Mesodermal cell (in vitro differentiated cells): Measurements from ENCODE around the gene RADIL.

ENCODE experiments used
- H3K27ac ChIP-seq: 2 replicates; pipeline ENCODE4 v1.7.0; 2013; ENCODE audit warnings: mild to moderate bottlenecking, low read depth, low read length, moderate library complexity; ENCODE audit not compliant: severe bottlenecking
- H3K36me3 ChIP-seq: 2 replicates; pipeline ENCODE4 v1.7.1; 2013; ENCODE audit warnings: mild to moderate bottlenecking, low read length, moderate library complexity; ENCODE audit not compliant: control insufficient read depth, insufficient read depth
- H3K4me1 ChIP-seq: one replicate; pipeline ENCODE4 v1.7.1; 2013; ENCODE audit warnings: mild to moderate bottlenecking, low read length; ENCODE audit not compliant: insufficient read depth, control insufficient read depth, poor library complexity, severe bottlenecking
- H3K4me3 ChIP-seq: 2 replicates; pipeline ENCODE4 v1.7.0; 2013; ENCODE audit warnings: low read length, control low read depth, mild to moderate bottlenecking; ENCODE audit not compliant: insufficient read depth, poor library complexity, severe bottlenecking; ENCODE audit errors: extremely low read depth
- H3K9me3 ChIP-seq: 2 replicates; pipeline ENCODE4 v1.7.1; 2013; ENCODE audit warnings: mild to moderate bottlenecking, low read length, moderate library complexity; ENCODE audit not compliant: control insufficient read depth
- WGBS, 2 experiments: methylation state at CpG; one replicate each; pipeline ENCODE4 v1.1.5; 2013; ENCODE audit warnings: missing lambda C conversion rate in 2 of 2; ENCODE audit not compliant: insufficient coverage in 2 of 2; 5-methylcytosine and 5-hydroxymethylcytosine counted together

RADIL gene

DNA sequence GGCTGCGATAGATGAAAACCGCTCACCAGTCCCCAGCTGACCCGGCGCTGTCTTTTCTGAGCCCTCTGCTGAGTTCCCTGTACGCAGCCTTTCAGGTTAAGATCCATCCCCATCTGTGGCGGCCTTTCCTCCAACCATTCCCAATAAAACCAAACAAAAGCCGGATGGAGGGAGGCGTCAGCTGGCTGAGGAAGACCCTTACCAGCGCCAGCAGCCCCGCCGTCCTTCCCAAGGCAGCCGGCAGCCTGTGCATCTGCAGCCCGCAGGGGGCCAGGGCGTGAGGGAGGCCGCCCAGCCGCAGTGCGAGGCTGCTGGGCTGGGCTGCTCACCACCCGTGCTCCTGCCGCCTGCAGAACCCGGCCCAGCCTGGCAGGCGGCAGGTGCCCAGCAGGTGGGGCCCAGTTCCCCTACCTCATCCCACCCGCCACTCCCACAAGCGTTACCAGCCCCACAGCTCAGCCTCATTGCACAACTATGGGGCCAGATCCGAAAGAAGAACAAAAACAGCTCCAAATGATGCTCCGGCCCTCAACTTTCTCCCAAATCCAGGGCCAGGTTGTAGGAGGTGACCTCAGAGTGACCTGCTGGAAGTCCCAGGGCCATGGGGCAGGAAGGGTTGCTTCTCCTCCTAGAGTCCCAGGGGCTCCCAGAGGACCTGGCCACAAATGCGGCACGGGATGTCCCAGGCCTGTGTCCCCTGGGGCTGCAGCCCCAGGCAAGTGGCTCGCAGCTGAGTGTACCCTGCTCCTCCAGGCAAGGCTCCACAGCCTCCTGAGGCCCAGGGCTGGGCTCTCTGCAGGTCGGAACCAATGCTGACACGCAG is 45.5 kb downstream of the RADIL start:
- WGBS, 2 experiments: 64 to 65% methylated on average over 24 to 26 of the region's 30 CpGs
- no peaks in the 10 kb centered on the region for H3K9me3 ChIP-seq
- H3K27ac ChIP-seq: peak overlapping the region; percentile 23
- peaks cover 3% of the 10 kb centered on the region for H3K36me3 ChIP-seq
- H3K4me3 ChIP-seq: no peak overlapping the region
- no peaks in the 10 kb centered on the region for H3K4me1 ChIP-seq

DNA sequence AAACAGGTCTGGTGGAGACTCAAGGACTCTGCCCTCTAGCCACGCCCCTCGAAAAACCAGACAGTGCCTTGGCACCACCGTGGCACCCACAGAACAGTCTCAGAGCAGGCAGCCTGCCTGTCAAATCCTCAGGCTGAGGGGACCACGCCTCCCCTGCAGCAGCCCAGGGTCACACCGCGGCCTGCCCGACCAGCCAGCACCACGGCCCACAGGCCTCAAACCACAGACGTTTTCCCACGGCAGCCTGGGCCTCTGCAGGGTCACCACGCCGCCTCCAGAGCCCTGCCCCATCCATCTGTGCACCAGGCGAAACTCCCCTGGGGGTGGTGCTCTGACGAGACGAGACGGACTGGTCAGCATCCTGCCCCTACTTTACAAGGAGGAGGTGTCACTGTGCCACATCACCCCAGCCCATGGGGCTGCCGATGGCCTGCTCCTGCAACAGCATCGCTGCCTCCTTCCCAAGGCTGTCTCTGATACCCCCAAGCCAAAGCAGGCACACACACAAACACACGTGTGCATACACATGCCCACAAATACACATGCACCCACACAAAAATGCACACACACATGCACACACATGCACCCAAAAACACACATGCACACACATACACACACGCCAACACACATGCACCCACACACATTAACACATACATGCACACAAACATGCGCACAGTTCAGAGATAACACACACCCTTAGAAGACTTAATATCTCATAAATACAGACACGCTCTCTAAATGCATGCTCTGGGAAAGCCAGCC is 46.3 kb downstream of the RADIL start:
- Histone ChIP-seq H3K27ac (no peak overlapping the region), H3K36me3 (peaks cover 3% of the 10 kb centered on the region), H3K4me1 (no peaks in the 10 kb centered on the region), H3K9me3 (no peaks in the 10 kb centered on the region), H3K4me3 (no peak overlapping the region)
- 86 to 88% methylated on average over 21 of the region's 22 CpGs for WGBS, 2 experiments

DNA sequence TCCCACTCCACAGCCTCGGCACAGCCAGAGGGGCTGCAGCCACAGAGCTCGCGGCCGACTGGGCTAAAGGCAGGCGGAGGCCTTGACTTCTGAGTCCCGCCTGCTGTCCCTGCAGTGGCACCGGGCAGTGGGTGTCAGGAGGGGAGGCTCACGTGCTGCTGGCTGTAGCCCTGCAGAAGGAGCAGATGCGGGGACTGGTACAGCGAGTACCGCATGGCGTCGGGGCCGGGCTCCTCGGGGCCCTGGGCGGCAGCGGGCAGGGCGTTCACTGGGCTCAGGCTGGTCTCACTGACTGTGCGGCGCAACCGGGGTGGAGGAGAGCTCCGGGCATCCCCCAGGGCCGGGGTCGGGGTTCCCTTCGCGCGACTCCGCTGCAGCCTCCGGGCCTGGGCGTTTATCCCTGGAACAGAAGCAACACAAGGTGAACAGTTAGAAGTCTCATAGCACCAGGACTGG is 47.3 kb downstream of the RADIL start:
- no peak overlapping the region for H3K4me3 ChIP-seq
- H3K36me3 ChIP-seq: peaks cover 3% of the 10 kb centered on the region
- 93 to 94% methylated on average over 20 to 30 of the region's 30 CpGs for WGBS, 2 experiments
- no peaks in the 10 kb centered on the region for H3K4me1 ChIP-seq
- no peak overlapping the region for H3K27ac ChIP-seq
- no peaks in the 10 kb centered on the region for H3K9me3 ChIP-seq

DNA sequence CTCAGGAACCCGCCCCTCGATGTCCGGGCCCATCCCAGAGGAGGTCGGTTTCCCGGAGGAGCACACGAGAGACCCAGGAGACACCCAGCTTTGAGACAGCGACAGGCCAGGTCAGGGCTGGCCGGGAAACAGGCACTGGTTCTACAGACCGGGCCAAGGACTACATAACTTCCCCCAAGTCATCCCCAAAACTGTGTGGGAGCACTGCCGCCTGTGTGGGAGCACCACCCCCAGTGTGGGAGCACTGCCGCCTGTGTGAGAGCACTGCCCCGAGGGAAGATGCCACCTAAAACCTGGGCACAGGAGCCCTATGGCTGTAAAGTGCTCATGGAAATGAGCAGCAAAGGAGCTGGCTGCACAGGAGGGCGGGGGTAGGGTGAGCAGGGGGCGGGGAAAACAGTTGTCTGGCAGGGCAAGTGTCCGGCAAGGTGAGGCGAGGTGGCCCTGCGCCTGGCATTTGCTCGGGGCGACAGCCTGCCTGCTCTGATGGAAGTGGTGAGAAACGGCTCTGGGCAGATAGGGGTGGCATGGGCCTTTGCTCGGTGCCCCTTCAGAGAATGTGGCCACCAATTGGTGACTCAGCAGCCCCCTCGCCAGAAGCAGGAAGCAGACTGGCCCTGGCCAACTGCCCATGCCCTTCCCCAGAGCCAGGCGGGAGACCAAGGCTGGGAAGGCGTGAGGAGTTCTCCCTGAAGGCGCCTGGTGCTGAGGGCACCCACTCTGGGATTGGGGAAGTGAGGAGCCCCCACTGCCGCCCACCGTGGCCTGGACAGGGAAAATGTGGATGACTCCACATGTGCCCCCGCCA is 47.9 kb downstream of the RADIL start:
- Histone ChIP-seq H3K36me3 (peaks cover 3% of the 10 kb centered on the region), H3K27ac (no peak overlapping the region), H3K4me3 (no peak overlapping the region), H3K4me1 (no peaks in the 10 kb centered on the region), H3K9me3 (no peaks in the 10 kb centered on the region)
- 93 to 95% methylated on average over 24 to 26 of the region's 28 CpGs for WGBS, 2 experiments

DNA sequence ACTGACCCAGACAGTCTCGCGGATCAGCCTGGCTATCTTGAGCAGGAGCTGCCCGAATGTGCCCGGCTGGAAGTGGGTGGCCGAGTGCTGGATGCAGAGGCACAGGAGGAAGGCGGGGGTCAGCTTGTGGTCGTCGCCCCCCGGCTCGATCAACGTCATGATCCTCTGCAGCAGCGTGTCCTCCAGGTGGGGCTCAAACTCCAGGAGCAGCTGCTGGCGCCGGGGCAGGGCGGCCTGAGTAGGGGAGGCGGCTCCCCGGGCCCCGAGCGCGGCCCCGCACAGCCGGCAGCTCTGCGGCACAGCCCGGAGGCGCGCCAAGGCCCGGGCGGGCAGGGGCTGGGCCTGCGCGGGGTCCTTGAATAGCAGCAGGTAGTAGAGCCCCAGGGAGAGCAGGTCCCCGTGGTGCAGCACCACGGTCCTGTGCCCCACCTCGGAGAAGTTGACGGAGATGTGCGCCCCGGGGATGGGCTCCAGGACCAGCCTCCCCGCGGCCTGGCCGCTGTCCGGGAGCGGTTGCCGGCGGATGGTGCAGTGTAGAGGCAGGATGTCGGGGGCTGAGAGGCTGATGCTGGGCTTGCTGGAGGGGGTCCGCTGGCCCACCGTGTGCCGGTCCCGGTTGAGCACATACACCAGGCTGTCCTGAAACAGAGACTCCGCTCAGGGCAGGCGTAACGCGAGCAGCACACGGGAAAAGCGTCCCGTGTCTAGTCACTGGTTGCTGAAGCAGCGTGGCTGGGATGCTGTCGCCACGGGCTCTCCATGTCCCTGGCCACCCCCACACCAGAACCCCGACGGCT is 48.7 kb downstream of the RADIL start:
- Histone ChIP-seq H3K4me1 (no peaks in the 10 kb centered on the region), H3K27ac (no peak overlapping the region), H3K36me3 (peaks cover 4% of the 10 kb centered on the region), H3K4me3 (no peak overlapping the region), H3K9me3 (no peaks in the 10 kb centered on the region)
- WGBS, 2 experiments: 96 to 98% methylated on average over 51 to 60 of the region's 60 CpGs

DNA sequence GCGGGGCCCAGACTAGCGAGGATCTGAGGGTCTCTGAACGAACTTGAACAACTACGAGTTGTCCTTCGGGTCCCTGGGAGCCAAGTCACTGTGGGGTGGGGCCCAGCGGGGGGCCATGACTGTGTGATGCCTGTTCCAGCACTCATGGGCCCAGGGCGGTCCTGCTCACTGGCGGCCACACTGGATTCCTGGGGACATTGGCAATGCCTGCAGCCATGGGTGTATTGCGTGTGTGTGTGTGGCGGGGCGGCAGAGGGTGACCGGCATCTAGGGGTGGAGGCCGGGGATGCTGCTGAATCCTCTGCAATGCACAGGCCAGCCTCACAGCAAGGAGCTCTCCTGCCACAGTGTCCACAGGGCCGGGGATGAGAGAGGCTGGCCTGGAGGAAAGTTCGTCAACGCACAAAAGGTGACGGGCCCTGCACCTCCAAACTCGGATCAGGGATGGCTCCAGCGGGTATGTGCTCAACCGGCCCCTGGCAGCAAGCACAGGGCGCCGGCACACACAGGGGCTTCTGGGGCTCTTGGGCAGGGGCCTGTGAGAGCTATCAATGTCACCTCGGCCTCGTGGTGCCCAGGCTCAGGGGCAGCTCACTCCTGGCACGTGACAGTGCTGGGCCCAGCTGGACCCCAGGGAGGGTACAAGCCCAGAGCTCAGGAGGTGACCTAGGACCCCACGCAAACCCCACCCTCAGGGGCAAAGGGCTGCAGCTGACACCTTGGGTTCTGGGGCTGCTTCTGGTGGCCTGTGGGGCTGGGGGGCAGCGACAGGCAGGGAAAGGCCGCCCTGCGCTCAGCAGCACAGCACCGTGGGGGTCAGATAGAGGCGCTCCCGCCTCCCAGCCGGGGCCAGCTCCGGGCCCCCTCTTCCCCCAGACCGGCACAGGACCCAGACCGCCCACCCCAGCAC is 49.6 kb downstream of the RADIL start:
- no peak overlapping the region for H3K27ac ChIP-seq
- peaks cover 6% of the 10 kb centered on the region for H3K36me3 ChIP-seq
- WGBS, 2 experiments: 88 to 89% methylated on average over 28 to 30 of the region's 36 CpGs
- no peaks in the 10 kb centered on the region for H3K4me1 ChIP-seq
- no peak overlapping the region for H3K4me3 ChIP-seq
- no peaks in the 10 kb centered on the region for H3K9me3 ChIP-seq

DNA sequence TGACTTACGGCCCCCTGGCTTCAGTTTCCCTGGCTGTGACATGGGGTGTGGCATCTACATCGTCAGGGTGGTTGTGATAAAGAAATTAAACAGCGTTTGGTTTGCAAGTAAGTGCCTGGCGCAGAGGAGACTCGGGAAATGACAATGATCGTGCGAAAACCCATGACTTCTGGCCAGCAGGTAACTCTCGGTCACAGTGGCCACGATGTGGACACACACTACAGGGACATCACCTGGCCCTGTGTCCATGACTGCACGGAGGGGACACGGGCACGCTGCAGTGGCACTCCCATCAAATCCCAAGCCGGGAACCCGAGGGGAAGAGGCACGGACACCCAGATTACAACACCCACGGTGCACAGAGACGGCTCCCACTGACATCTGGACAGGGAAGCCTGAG is 50.3 kb downstream of the RADIL start:
- WGBS, 2 experiments: 93 to 98% methylated on average over 17 of the region's 17 CpGs
- H3K4me1 ChIP-seq: no peaks in the 10 kb centered on the region
- H3K9me3 ChIP-seq: no peaks in the 10 kb centered on the region
- H3K27ac ChIP-seq: no peak overlapping the region
- H3K36me3 ChIP-seq: peaks cover 6% of the 10 kb centered on the region
- H3K4me3 ChIP-seq: no peak overlapping the region

DNA sequence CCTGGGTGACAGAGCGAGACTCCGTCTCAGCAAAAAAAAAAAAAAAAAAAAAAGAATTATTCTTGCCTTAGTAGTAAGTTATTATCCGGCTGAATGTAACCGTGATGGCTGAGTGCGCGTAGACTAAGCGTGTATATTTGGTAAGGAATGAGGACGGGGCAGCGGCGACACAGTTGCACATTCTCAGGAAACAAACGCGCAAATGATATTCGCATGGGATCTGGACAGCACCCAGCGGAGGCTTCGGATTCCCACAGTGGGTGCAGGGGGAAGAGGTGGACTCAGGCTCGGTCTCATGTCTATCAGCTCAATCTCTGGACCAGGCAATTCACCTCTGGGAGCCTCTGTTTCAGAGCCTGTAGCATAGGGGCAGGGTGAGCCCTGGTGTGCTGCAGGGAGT is 50.8 kb downstream of the RADIL start:
- H3K36me3 ChIP-seq: peaks cover 6% of the 10 kb centered on the region
- H3K4me3 ChIP-seq: no peak overlapping the region
- no peaks in the 10 kb centered on the region for H3K4me1 ChIP-seq
- H3K27ac ChIP-seq: no peak overlapping the region
- H3K9me3 ChIP-seq: no peaks in the 10 kb centered on the region
- WGBS, 2 experiments: 96 to 98% methylated on average over 14 to 16 of the region's 16 CpGs

DNA sequence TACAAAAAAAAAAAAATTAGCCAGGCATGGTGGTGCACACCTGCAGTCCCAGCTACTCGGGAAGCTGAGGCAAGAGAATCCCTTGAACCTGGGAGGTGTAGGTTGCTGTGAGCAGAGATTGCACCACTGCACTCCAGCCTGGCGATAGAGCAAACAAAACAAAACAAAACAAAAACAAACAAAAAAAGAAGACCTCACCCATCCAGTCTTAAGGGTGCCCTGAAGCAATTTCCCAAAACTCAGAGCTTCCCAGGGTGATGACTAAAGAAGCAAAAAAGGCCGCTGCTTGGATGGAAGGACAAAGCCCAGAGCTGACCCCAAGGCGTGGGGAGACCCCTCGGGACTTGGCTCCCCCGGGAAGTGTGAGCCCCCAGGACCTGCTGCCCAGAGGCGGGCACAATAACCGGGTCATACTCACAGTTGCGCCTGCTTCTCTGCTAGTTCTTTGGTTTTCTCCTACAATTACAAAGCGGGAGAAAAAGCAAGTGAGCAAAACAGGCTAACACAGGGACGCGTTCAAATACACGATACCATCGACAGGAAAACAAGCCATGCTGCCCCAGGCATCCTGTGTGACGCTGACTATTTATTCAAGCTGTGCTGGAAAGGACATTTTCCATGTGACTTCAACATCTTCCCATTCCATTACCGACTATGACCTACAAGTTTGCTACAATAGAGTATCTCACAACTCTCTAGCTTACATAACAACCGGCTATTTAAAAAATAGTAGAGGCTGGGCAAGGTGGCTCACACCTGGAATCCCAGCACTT is 51.6 kb downstream of the RADIL start:
- 88 to 91% methylated on average over 14 to 15 of the region's 17 CpGs for WGBS, 2 experiments
- H3K4me3 ChIP-seq: no peak overlapping the region

More for the DNA sequence above, 51.6 kb downstream of the RADIL start:
- no peaks in the 10 kb centered on the region for H3K4me1 ChIP-seq
- H3K9me3 ChIP-seq: no peaks in the 10 kb centered on the region
- H3K36me3 ChIP-seq: peaks cover 6% of the 10 kb centered on the region
- no peak overlapping the region for H3K27ac ChIP-seq
